K562 (cell line): ENCODE data around the gene VAT1L. TPM values are rescaled to one million over a fixed set of nuclear protein-coding genes. Genes with fewer than 3 reads are reported as not detected.

ENCODE experiments used
- ATAC-seq: fragments of 200-7000 bp; cut with Tn5 transposase; 3 replicates; pipeline ENCODE4 v1.9.1; 2020; ENCODE audit warnings: moderate library complexity
- BruUV-seq: library from RNA; stranded (reverse); fragments of 400-500 nt; replicated peaks from 2 replicates; lab custom pipeline; 2021; lab: Mats Ljungman, UMichigan
- CTCF ChIA-PET: fragments of 300-600 bp; formaldehyde crosslinking; extraction: SDS; loops from one replicate; lab custom pipeline; 2021; ENCODE audit warnings: low intra/inter-chr PET ratio; lab: Yijun Ruan, JAX
- POLR2A ChIA-PET: fragments of 300-600, 350-650 bp; sonication (Branson Sonifier 250); formaldehyde crosslinking; extraction: SDS; loops from one replicate; lab custom pipeline; 2021; ENCODE audit warnings: antibody characterized with exemption, inconsistent platforms; lab: Yijun Ruan, JAX
- DNase-seq, 4 experiments: peaks; one replicate each; pipeline versions ENCODE4 v3.0.0 to v3.0.0-alpha.2; 2011 to 2018; ENCODE audit warnings: low spot score in 3 of 4, mixed read lengths in 3 of 4; ENCODE audit errors: extremely low read depth in 1 of 4
- FAIRE-seq: peaks from 2 replicates; lab custom pipeline; 2011; peaks lifted over from hg19 to GRCh38; lab: Jason Lieb, UNC
- H2AFZ ChIP-seq: 2 replicates; pipeline ENCODE4 v1.6.0; 2011; ENCODE audit warnings: low read depth, low read length, control low read depth, inconsistent platforms
- H3K27ac ChIP-seq: fragments of 200-600 bp; 3 replicates; pipeline ENCODE4 v1.8.0; 2011; ENCODE audit warnings: low read depth, mild to moderate bottlenecking, control low read depth, inconsistent platforms, low read length, moderate library complexity, mixed read lengths; ENCODE audit errors: extremely low read depth
- H3K27me3 ChIP-seq, 2 experiments: fragments of 300-600 bp in 1 of 2; 2 replicates in 1 of 2; 3 replicates in 1 of 2; pipeline versions ENCODE4 v1.6.0 to v1.8.0; 2011; ENCODE audit warnings: inconsistent platforms in 2 of 2, low read length in 2 of 2, mild to moderate bottlenecking in 1 of 2, mixed read lengths in 1 of 2, moderate library complexity in 1 of 2; ENCODE audit not compliant: control insufficient read depth in 2 of 2, insufficient read depth in 2 of 2
- H3K36me3 ChIP-seq: fragments of 300-600 bp; 3 replicates; pipeline ENCODE4 v1.8.0; 2011; ENCODE audit warnings: mild to moderate bottlenecking, low read length, inconsistent platforms; ENCODE audit not compliant: control insufficient read depth, insufficient read depth
- H3K4me1 ChIP-seq, 2 experiments: fragments of 200-600 bp in 1 of 2; replicated peaks in 1 of 2; 2 replicates in 1 of 2; 3 replicates in 1 of 2; pipeline versions ENCODE4 v1.5.1 to v1.8.0; 2011; ENCODE audit warnings: inconsistent platforms in 2 of 2, low read length in 2 of 2, mild to moderate bottlenecking in 1 of 2, mixed read lengths in 1 of 2, moderate library complexity in 1 of 2; ENCODE audit not compliant: control insufficient read depth in 2 of 2, insufficient read depth in 2 of 2
- H3K4me2 ChIP-seq: 2 replicates; pipeline ENCODE4 v1.6.1; 2011; ENCODE audit warnings: low read length, control low read depth, inconsistent platforms, mixed read lengths; ENCODE audit not compliant: insufficient read depth
- H3K4me3 ChIP-seq: fragments of 200-600 bp; sonication (generic), shearing (Covaris generic); 2 replicates; pipeline ENCODE4 v1.5.1; 2016; ENCODE audit warnings: control low read depth, inconsistent platforms
- H3K79me2 ChIP-seq: fragments of 200-600 bp; 3 replicates; pipeline ENCODE4 v1.8.0; 2011; ENCODE audit warnings: low read length, inconsistent platforms; ENCODE audit not compliant: control insufficient read depth, insufficient read depth
- H3K9ac ChIP-seq, 2 experiments: 2 replicates each; pipeline versions ENCODE4 v1.6.0 to v1.6.1; 2011; ENCODE audit warnings: low read depth in 2 of 2, low read length in 2 of 2, control low read depth in 1 of 2, inconsistent platforms in 1 of 2, mild to moderate bottlenecking in 1 of 2, mixed read lengths in 1 of 2; ENCODE audit not compliant: insufficient read depth in 1 of 2
- H3K9me1 ChIP-seq: one replicate; pipeline ENCODE4 v1.6.0; 2011; ENCODE audit warnings: inconsistent platforms, mild to moderate bottlenecking, low read length, moderate library complexity; ENCODE audit not compliant: control insufficient read depth, insufficient read depth
- H3K9me3 ChIP-seq: replicated peaks from 2 replicates; pipeline ENCODE4 v1.5.1; 2011; ENCODE audit warnings: low read depth, low read length, inconsistent platforms; ENCODE audit not compliant: control insufficient read depth, insufficient read depth
- H4K20me1 ChIP-seq: replicated peaks from 2 replicates; pipeline ENCODE4 v1.6.1; 2011; ENCODE audit warnings: low read length, inconsistent platforms, mixed read lengths; ENCODE audit not compliant: control insufficient read depth, insufficient read depth
- BHLHE40 ChIP-seq: IDR thresholded peaks from 2 replicates; pipeline ENCODE4 v1.6.1; 2011; ENCODE audit warnings: low read length, improper control_type of control experiment
- FOXP1 ChIP-seq: sonication (generic); formaldehyde crosslinking; IDR thresholded peaks from 2 replicates; pipeline ENCODE4 v1.8.0; 2022; ENCODE audit warnings: mild to moderate bottlenecking, missing genetic modification reagents
- JUND ChIP-seq, 2 experiments: IDR thresholded peaks; 2 replicates in 1 of 2; 3 replicates in 1 of 2; pipeline ENCODE4 v1.6.1; 2011; ENCODE audit warnings: borderline replicate concordance in 2 of 2, low read depth in 2 of 2, low read length in 2 of 2, improper control_type of control experiment in 1 of 2, missing biosample characterization in 1 of 2, missing genetic modification characterization in 1 of 2, missing genetic modification reagents in 1 of 2
- NFYB ChIP-seq: IDR thresholded peaks from 2 replicates; pipeline ENCODE4 v1.6.1; 2011; ENCODE audit warnings: mild to moderate bottlenecking, moderate library complexity; ENCODE audit not compliant: insufficient read length; ENCODE audit errors: extremely low read depth
- NR2C1 ChIP-seq, 2 experiments: fragments of 450-650 bp; IDR thresholded peaks; 2 replicates each; pipeline ENCODE4 v1.6.1; 2017; ENCODE audit warnings: mild to moderate bottlenecking in 2 of 2, antibody characterized with exemption in 1 of 2, inconsistent platforms in 1 of 2, missing compliant biosample characterization in 1 of 2, missing genetic modification characterization in 1 of 2
- RBM25 ChIP-seq: fragments of 200-400 bp; formaldehyde crosslinking; IDR thresholded peaks from 2 replicates; pipeline ENCODE4 v1.6.1; 2018; ENCODE audit warnings: low read length, low read depth, moderate library complexity; ENCODE audit not compliant: severe bottlenecking
- SMC3 ChIP-seq: conservative IDR thresholded peaks from 2 replicates; pipeline ENCODE4 v1.6.1; 2011; ENCODE audit warnings: low read depth, low read length, improper control_type of control experiment; ENCODE audit not compliant: insufficient read depth
- WGBS: fragments of 100-300 bp; shearing (Covaris generic); methylation state at CpG from one replicate; pipeline ENCODE4 v1.1.6; 2016; ENCODE audit warnings: low coverage, mixed read lengths; ENCODE audit not compliant: insufficient coverage; ENCODE audit errors: missing lambda C conversion rate; 5-methylcytosine and 5-hydroxymethylcytosine counted together
- in situ Hi-C: fragments of 300-500 bp; cut with MboI; formaldehyde crosslinking; loops from 4 replicates; pipeline ENCODE4 v1.15.0; 2018; ENCODE audit warnings: inconsistent platforms, mixed read lengths
- intact Hi-C: fragments of 100-400 bp; cut with micrococcal nuclease; formaldehyde crosslinking; loops from 2 replicates; pipeline ENCODE4 v1.14.2; 2022
- polyA plus RNA-seq, 8 experiments: library from polyadenylated mRNA; depleted of rRNA in 4 of 8; stranded (reverse) in 5 of 8; unstranded in 3 of 8; fragments of >200 nt; fragmentation: Nextera tagmentation in 2 of 8; fragmentation: Illumina TruSeq in 1 of 8; extraction: Ambion mirVana in 2 of 8; extraction: Trizol in 1 of 8; gene quantifications; 2 replicates each; pipeline versions ENCODE4 v1.2.1 to v1.2.3, GENCODE V29; 2011 to 2014; ENCODE audit warnings: inconsistent platforms in 1 of 8, missing spikeins in 1 of 8
- total RNA-seq, 7 experiments: library from RNA; depleted of rRNA in 6 of 7; stranded (reverse); fragments of >200 nt in 6 of 7; fragmentation: Illumina TruSeq in 2 of 7; extraction: Trizol in 2 of 7; gene quantifications; 2 replicates each; pipeline versions ENCODE4 v1.2.1 to v1.2.3, GENCODE V29; 2011 to 2021; ENCODE audit warnings: low replicate concordance in 1 of 7
- TF ChIP-seq, protein P1 (sequence below): fragments of 450-650 bp; IDR thresholded peaks from 2 replicates; pipeline ENCODE4 v1.6.1; 2016
- TF ChIP-seq, protein P2 (sequence below): fragments of 450-650 bp; IDR thresholded peaks from 2 replicates; pipeline ENCODE4 v1.6.1; 2016; ENCODE audit warnings: antibody characterized with exemption
- TF ChIP-seq, protein P3 (sequence below): fragments of 250-450 bp; sonication (Bioruptor Pico); IDR thresholded peaks from 2 replicates; pipeline ENCODE4 v1.5.1; 2021; ENCODE audit warnings: mild to moderate bottlenecking
- TF ChIP-seq, protein P4 (sequence below): fragments of 450-650 bp; IDR thresholded peaks from one replicate; pipeline ENCODE4 v1.6.1; 2018; ENCODE audit warnings: mild to moderate bottlenecking, moderate library complexity; ENCODE audit not compliant: partially characterized antibody

Gene VAT1L
- total and polyA plus RNA-seq, 9 of the 15 experiments (the other 6 are each of a cell fraction or from before 2014, with no cell fraction given), result 0.01 TPM; not detected in 8

DNA sequence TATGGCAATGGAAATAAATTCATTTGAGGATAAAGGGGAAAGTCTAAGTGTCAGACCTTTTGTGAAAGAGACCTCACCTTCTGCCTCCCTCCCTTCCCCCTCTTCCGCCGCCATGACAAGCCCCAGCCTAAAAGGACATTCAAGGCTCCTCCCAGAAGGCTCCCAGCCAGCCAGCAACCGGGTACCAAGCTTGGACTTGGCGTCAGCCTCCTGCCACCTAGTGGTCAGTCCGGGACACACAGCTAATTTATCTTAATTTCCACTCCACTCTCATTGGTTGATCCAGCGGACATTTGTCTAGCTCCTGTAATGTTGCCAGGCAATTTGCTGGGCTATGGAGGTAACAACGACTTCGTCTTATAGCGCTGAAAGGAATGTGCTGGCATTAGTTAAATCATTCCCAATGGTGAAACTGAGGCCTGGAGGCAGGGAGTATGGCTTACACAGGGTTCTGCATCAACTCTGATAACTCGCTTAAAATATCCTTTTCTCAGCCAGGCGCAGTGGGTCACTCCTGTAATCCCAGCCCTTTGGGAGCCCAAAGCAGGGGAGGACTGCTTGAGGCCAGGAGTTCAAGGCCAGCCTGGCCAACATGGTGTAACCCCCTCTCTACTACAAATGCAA, 214.7 kb downstream of the VAT1L start (continued):
- peak; percentile 23; the same call in 1 of the 2 replicates for TF ChIP-seq JUND (IDR thresholded peaks at IDR 0.05; ENCODE audit: borderline replicate concordance, low read depth, low read length)
- TF ChIP-seq JUND (tag; IDR thresholded peaks at IDR 0.05; ENCODE audit: borderline replicate concordance, low read depth, low read length), result no peak; the same call in 2 of the 3 replicates
- TF ChIP-seq SMC3, result peak; percentile 64; the same call in 1 of the 2 replicates
- TF ChIP-seq, protein P1, sequence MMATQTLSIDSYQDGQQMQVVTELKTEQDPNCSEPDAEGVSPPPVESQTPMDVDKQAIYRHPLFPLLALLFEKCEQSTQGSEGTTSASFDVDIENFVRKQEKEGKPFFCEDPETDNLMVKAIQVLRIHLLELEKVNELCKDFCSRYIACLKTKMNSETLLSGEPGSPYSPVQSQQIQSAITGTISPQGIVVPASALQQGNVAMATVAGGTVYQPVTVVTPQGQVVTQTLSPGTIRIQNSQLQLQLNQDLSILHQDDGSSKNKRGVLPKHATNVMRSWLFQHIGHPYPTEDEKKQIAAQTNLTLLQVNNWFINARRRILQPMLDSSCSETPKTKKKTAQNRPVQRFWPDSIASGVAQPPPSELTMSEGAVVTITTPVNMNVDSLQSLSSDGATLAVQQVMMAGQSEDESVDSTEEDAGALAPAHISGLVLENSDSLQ, result peak; percentile 74
- TF ChIP-seq NFYB, result peak; percentile 95
- TF ChIP-seq, all 486 proteins: peak for 19

DNA sequence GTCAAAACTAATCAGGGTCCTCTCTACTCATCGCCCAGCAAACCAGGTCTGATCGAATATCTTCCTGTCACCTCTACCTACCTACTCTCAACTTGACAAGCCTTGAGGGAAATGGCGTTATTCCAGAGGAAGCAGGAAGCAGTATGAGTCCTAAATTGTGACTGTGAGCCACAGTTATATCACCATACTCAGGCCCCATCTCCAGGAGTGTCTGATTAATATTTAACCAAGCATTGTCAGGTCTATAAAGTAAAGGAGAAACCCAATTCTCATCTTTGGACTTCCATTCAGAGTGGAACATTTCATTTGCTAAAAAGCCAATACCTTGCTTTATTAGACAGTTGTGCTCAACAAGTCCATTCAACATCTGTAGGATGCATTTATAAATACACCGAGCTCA, 216.2 kb downstream of the VAT1L start:
- no peak for ATAC-seq
- H3K9me1 ChIP-seq, result no peaks in the 10 kb centered on the region
- H3K9me3 ChIP-seq, result 0 out of 2 replicates have a peak, but pooled peaks cover 1% of the 10 kb centered on the region
- no peak overlapping the region for H3K4me3 ChIP-seq
- 2% methylated on average over 4 of the region's 4 CpGs for WGBS
- no peak overlapping the region for H3K9ac ChIP-seq
- BruUV-seq, result no TSS peak
- peaks cover 2 to 10% of the 10 kb centered on the region in 2 experiments; a peak in 2 of 5 replicates for H3K27me3 ChIP-seq
- in situ Hi-C loops, result no loop called here
- H4K20me1 ChIP-seq, result no peaks in the 10 kb centered on the region
- ChIA-PET CTCF (no interaction called here), POLR2A (interaction anchor here (0.7 kb wide), 1 partner anchor 24 kb away, joined by 4 read pairs; no protein-coding TSS in a partner anchor)
- H3K4me1 ChIP-seq, result no peaks in the 10 kb centered on the region
- TF ChIP-seq FOXP1 (CRISPR knock-in tag), result no peak
- TF ChIP-seq BHLHE40, result no peak
- TF ChIP-seq, protein P2, sequence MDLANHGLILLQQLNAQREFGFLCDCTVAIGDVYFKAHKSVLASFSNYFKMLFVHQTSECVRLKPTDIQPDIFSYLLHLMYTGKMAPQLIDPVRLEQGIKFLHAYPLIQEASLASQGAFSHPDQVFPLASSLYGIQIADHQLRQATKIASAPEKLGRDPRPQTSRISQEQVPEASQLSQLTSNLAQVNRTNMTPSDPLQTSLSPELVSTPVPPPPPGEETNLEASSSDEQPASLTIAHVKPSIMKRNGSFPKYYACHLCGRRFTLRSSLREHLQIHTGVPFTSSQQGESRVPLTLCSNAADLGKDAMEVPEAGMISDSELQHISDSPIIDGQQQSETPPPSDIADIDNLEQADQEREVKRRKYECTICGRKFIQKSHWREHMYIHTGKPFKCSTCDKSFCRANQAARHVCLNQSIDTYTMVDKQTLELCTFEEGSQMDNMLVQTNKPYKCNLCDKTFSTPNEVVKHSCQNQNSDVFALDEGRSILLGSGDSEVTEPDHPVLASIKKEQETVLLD, result no peak
- TF ChIP-seq RBM25, result no peak
- TF ChIP-seq, protein P3, sequence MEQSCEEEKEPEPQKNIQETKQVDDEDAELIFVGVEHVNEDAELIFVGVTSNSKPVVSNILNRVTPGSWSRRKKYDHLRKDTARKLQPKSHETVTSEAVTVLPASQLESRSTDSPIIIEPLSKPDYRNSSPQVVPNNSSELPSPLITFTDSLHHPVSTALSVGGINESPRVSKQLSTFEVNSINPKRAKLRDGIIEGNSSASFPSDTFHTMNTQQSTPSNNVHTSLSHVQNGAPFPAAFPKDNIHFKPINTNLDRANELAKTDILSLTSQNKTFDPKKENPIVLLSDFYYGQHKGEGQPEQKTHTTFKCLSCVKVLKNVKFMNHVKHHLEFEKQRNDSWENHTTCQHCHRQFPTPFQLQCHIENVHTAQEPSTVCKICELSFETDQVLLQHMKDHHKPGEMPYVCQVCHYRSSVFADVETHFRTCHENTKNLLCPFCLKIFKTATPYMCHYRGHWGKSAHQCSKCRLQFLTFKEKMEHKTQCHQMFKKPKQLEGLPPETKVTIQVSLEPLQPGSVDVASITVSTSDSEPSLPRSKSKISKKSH (CRISPR knock-in tag), result no peak
- TF ChIP-seq, protein P4, sequence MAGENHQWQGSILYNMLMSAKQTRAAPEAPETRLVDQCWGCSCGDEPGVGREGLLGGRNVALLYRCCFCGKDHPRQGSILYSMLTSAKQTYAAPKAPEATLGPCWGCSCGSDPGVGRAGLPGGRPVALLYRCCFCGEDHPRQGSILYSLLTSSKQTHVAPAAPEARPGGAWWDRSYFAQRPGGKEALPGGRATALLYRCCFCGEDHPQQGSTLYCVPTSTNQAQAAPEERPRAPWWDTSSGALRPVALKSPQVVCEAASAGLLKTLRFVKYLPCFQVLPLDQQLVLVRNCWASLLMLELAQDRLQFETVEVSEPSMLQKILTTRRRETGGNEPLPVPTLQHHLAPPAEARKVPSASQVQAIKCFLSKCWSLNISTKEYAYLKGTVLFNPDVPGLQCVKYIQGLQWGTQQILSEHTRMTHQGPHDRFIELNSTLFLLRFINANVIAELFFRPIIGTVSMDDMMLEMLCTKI, result no peak
- TF ChIP-seq NR2C1 (IDR thresholded peaks at IDR 0.05), result no peak
- TF ChIP-seq NR2C1 (tag; IDR thresholded peaks at IDR 0.05), result no peak
- intact Hi-C loops, result loop anchor here (10.0 kb wide), 1 partner anchor 770 kb away; no protein-coding TSS in a partner anchor
- no peaks in the 10 kb centered on the region for H3K79me2 ChIP-seq
- H3K4me2 ChIP-seq, result no peak overlapping the region
- H2AFZ ChIP-seq, result no peak overlapping the region
- H3K27ac ChIP-seq, result no peak overlapping the region
- H3K36me3 ChIP-seq, result no peaks in the 10 kb centered on the region
- no peak for FAIRE-seq
- DNase-seq, result no peak
